Motor neuron (in vitro differentiated cells): ENCODE measurements around the gene INHBB. TPM values are rescaled to one million over a fixed set of nuclear protein-coding genes. Genes with fewer than 3 reads are reported as not detected.

ENCODE experiments used
- ATAC-seq, 8 experiments: fragments of 200-7000 bp; cut with Tn5 transposase; replicated peaks in 6 of 8; 2 replicates each; pipeline ENCODE4 v1.8.0; 2021; ENCODE audit warnings: mild to moderate bottlenecking in 8 of 8, moderate library complexity in 8 of 8
- H3K27ac ChIP-seq, 2 donors: fragments of 250-450 bp; sonication (Bioruptor Pico); 2 replicates each; pipeline ENCODE4 v1.9.0; 2021; ENCODE audit warnings: antibody characterized with exemption in 2 of 2, mild to moderate bottlenecking in 2 of 2, moderate library complexity in 1 of 2
- H3K4me1 ChIP-seq, 2 donors: fragments of 250-450 bp; sonication (Bioruptor Pico); replicated peaks in 1 of 2; 2 replicates each; pipeline ENCODE4 v1.6.1; 2021; ENCODE audit warnings: antibody characterized with exemption in 2 of 2, mild to moderate bottlenecking in 2 of 2, moderate library complexity in 1 of 2
- H3K4me3 ChIP-seq, 5 donors: fragments of 250-450 bp; sonication (Bioruptor Pico); 2 replicates each; pipeline ENCODE4 v1.9.0; 2021; ENCODE audit warnings: antibody characterized with exemption in 5 of 5, mild to moderate bottlenecking in 5 of 5, moderate library complexity in 4 of 5
- WGBS, 10 experiments: fragments of 450-650 bp; shearing (Covaris generic); methylation state at CpG; one replicate each; pipeline ENCODE4 v1.0.0; 2022; 5-methylcytosine and 5-hydroxymethylcytosine counted together
- in situ Hi-C, 9 experiments: fragments of 400-800 bp; cut with MboI; loops; one replicate each; pipeline ENCODE4 v1.15.0; 2021; ENCODE audit warnings: low sequenced_read_pairs in 9 of 9, low pct_unique_long_range_greater_than_20kb in 2 of 9; ENCODE audit not compliant: unreplicated experiment in 9 of 9
- total RNA-seq, 8 experiments: library from RNA; unstranded; fragments of 300-600 nt; gene quantifications; 2 replicates each; pipeline versions ENCODE4 v1.2.3 to v1.2.4, GENCODE V29; 2022

The INHBB gene
- total RNA-seq, 8 experiments from 2014 or later: 0.09 to 14.4 (median 1.5) TPM

- Histone ChIP-seq H3K4me3 (peak overlapping the region; percentile 28 to 52 (median 46)), H3K4me1 (peaks cover 25 to 32% of the 10 kb centered on the region in 2 donors), H3K27ac (peak overlapping the region in 1 of 2 donors; percentile 25)
- 0 to 6% (median 2%) methylated on average over 1 to 11 of the region's 54 CpGs; no CpG with 5 or more reads in 4 of the 10 experiments for WGBS, 10 experiments
- in situ Hi-C loops: loop anchor here (5.0 to 25.0 kb wide), 5 partner anchors 165 to 740 kb away; no protein-coding TSS in a partner anchor
- ATAC-seq: peak in 5 of 8 experiments; percentile 31 to 45 (median 38)
These were observed 877 bp downstream of the INHBB start for GRCh38 chr2:120346667-120347358.

- Histone ChIP-seq H3K4me1 (peaks cover 25 to 32% of the 10 kb centered on the region in 2 donors), H3K4me3 (peak overlapping the region; percentile 28 to 52 (median 46)), H3K27ac (no peak overlapping the region)
- WGBS, 10 experiments: 0 to 55% (median 10%) methylated on average over 1 to 16 of the region's 27 CpGs; no CpG with 5 or more reads in 2 of the 10 experiments
- in situ Hi-C loops: loop anchor here (5.0 to 25.0 kb wide), 5 partner anchors 165 to 740 kb away; no protein-coding TSS in a partner anchor
- ATAC-seq: no peak
These were observed 1.6 kb downstream of the INHBB start for GRCh38 chr2:120347396-120348060.

GRCh38 chr2:120348134-120348736 is 2.3 kb downstream of the INHBB start:
- Histone ChIP-seq H3K27ac (no peak overlapping the region), H3K4me1 (peaks cover 25 to 29% of the 10 kb centered on the region in 2 donors), H3K4me3 (peak overlapping the region in 4 of 5 donors; percentile 43 to 52 (median 47))
- ATAC-seq: peak in 1 of 8 experiments; percentile 17
- in situ Hi-C loops: loop anchor here (5.0 to 25.0 kb wide), 5 partner anchors 164 to 739 kb away; no protein-coding TSS in a partner anchor
- 17 to 77% (median 50%) methylated on average over 1 to 7 of the region's 7 CpGs; no CpG with 5 or more reads in 2 of the 10 experiments for WGBS, 10 experiments

GRCh38 chr2:120348737-120349439 is 3.0 kb downstream of the INHBB start:
- H3K4me3 ChIP-seq: no peak overlapping the region

GRCh38 chr2:120349440-120349921 is 3.5 kb downstream of the INHBB start:
- in situ Hi-C loops: loop anchor here (5.0 to 25.0 kb wide), 5 partner anchors 163 to 738 kb away; no protein-coding TSS in a partner anchor
- 77 to 100% (median 86%) methylated on average over 2 to 6 of the region's 31 CpGs; no CpG with 5 or more reads in 6 of the 10 experiments for WGBS, 10 experiments
- Histone ChIP-seq H3K4me1 (peaks cover 25 to 29% of the 10 kb centered on the region in 2 donors), H3K4me3 (no peak overlapping the region), H3K27ac (no peak overlapping the region)
- ATAC-seq: no peak

More at GRCh38 chr2:120348737-120349439, 3.0 kb downstream of the INHBB start:
- 29 to 100% (median 58%) methylated on average over 2 to 13 of the region's 27 CpGs; no CpG with 5 or more reads in 2 of the 10 experiments for WGBS, 10 experiments
- no peak overlapping the region for H3K27ac ChIP-seq
- peaks cover 25 to 29% of the 10 kb centered on the region in 2 donors for H3K4me1 ChIP-seq
- ATAC-seq: peak in 1 of 8 experiments; percentile 45
- in situ Hi-C loops: loop anchor here (5.0 to 25.0 kb wide), 5 partner anchors 163 to 738 kb away; no protein-coding TSS in a partner anchor

GRCh38 chr2:120350080-120350479 is 4.1 kb downstream of the INHBB start:
- Histone ChIP-seq H3K4me1 (peaks cover 25 to 29% of the 10 kb centered on the region in 2 donors), H3K27ac (peak overlapping the region; percentile 39 to 40), H3K4me3 (no peak overlapping the region)
- in situ Hi-C loops: no loop called here
- ATAC-seq: peak in 5 of 8 experiments; percentile 27 to 56 (median 46)
- 7 to 80% (median 17%) methylated on average over 1 to 5 of the region's 17 CpGs; no CpG with 5 or more reads in 4 of the 10 experiments for WGBS, 10 experiments

GRCh38 chr2:120350801-120351320 is 4.9 kb downstream of the INHBB start:
- in situ Hi-C loops: no loop called here
- no peak for ATAC-seq
- Histone ChIP-seq H3K4me3 (no peak overlapping the region), H3K4me1 (peaks cover 25 to 29% of the 10 kb centered on the region in 2 donors), H3K27ac (no peak overlapping the region)
- 67 to 100% (median 90%) methylated on average over 1 to 14 of the region's 23 CpGs for WGBS, 10 experiments

GRCh38 chr2:120352696-120353590 is 7.0 kb downstream of the INHBB start:
- WGBS, 10 experiments: 53 to 62% (median 59%) methylated on average over 1 to 4 of the region's 15 CpGs; no CpG with 5 or more reads in 5 of the 10 experiments
- in situ Hi-C loops: no loop called here
- peaks cover 32 to 41% of the 10 kb centered on the region in 2 donors for H3K4me1 ChIP-seq
- peak in 1 of 8 experiments; percentile 56 for ATAC-seq
- no peak overlapping the region for H3K4me3 ChIP-seq
- H3K27ac ChIP-seq: no peak overlapping the region

GRCh38 chr2:120353591-120353898 is 7.6 kb downstream of the INHBB start:
- no peak overlapping the region for H3K4me3 ChIP-seq
- WGBS, 10 experiments: 100% methylated on average over 1 of the region's 5 CpGs; no CpG with 5 or more reads in 9 of the 10 experiments
- peaks cover 26 to 41% of the 10 kb centered on the region in 2 donors for H3K4me1 ChIP-seq
- no peak for ATAC-seq
- in situ Hi-C loops: no loop called here
- H3K27ac ChIP-seq: no peak overlapping the region

- H3K4me1 ChIP-seq: peaks cover 24 to 37% of the 10 kb centered on the region in 2 donors
- ATAC-seq: no peak
- in situ Hi-C loops: no loop called here
- no peak overlapping the region for H3K4me3 ChIP-seq
- no peak overlapping the region for H3K27ac ChIP-seq
- 70 to 100% methylated on average over 2 to 6 of the region's 10 CpGs; no CpG with 5 or more reads in 8 of the 10 experiments for WGBS, 10 experiments
These were observed 8.0 kb downstream of the INHBB start for GRCh38 chr2:120353931-120354330.

GRCh38 chr2:120354467-120354866 is 8.5 kb downstream of the INHBB start:
- ATAC-seq: no peak
- H3K4me3 ChIP-seq: no peak overlapping the region

More at GRCh38 chr2:120354467-120354866, 8.5 kb downstream of the INHBB start:
- no peak overlapping the region for H3K27ac ChIP-seq
- in situ Hi-C loops: no loop called here
- H3K4me1 ChIP-seq: peaks cover 23 to 32% of the 10 kb centered on the region in 2 donors
- 33 to 100% (median 90%) methylated on average over 1 to 7 of the region's 15 CpGs; no CpG with 5 or more reads in 3 of the 10 experiments for WGBS, 10 experiments
